GM12878 (cell line): ENCODE results near the gene PAPLN. TPM values are rescaled to one million over a fixed set of nuclear protein-coding genes. Genes with fewer than 3 reads are reported as not detected.

Experiments used
- ATAC-seq: fragments of 200-7000 bp; cut with Tn5 transposase; 3 replicates; pipeline ENCODE4 v1.9.1; 2020; ENCODE audit warnings: mild to moderate bottlenecking, moderate library complexity
- BruUV-seq: library from RNA; stranded (reverse); fragments of 400-500 nt; replicated peaks from 2 replicates; lab custom pipeline; 2021; lab: Mats Ljungman, UMichigan
- CTCF ChIA-PET: fragments of 300-600 bp; sonication (Branson Sonifier 250); formaldehyde crosslinking; extraction: SDS; loops from one replicate; lab custom pipeline; 2021; ENCODE audit warnings: inconsistent platforms; lab: Yijun Ruan, JAX
- POLR2A ChIA-PET: fragments of 350-600 bp; formaldehyde crosslinking; extraction: SDS; loops from one replicate; lab custom pipeline; 2021; ENCODE audit warnings: inconsistent platforms; lab: Charles Lee
- RAD21 ChIA-PET: fragments of 300-600 bp; sonication (Branson Sonifier 250); formaldehyde crosslinking; loops from one replicate; lab custom pipeline; 2023; ENCODE audit warnings: antibody characterized with exemption; ENCODE audit not compliant: unreplicated experiment; lab: Charles Lee
- SMC1A ChIA-PET: fragments of 300-600 bp; sonication (Branson Sonifier 250); formaldehyde crosslinking; loops from one replicate; lab custom pipeline; 2023; ENCODE audit not compliant: unreplicated experiment, uncharacterized antibody; lab: Charles Lee
- DNase-seq: peaks from one replicate; pipeline ENCODE4 v3.0.0-alpha.2; 2011; ENCODE audit warnings: low read depth, low spot score
- FAIRE-seq: peaks from 3 replicates; lab custom pipeline; 2011; peaks lifted over from hg19 to GRCh38; lab: Jason Lieb, UNC
- H2AFZ ChIP-seq: 2 replicates; pipeline ENCODE4 v1.6.0; 2011; ENCODE audit warnings: low read depth, low read length, control low read depth; ENCODE audit not compliant: control insufficient read depth
- H3K27ac ChIP-seq: 2 replicates; pipeline ENCODE4 v1.5.1; 2011; ENCODE audit warnings: control low read depth; ENCODE audit not compliant: control insufficient read depth, insufficient read depth
- H3K27me3 ChIP-seq, 2 experiments: replicated peaks in 1 of 2; 2 replicates each; pipeline versions ENCODE4 v1.6.0 to v1.6.1; 2011; ENCODE audit warnings: low read length in 1 of 2; ENCODE audit not compliant: control insufficient read depth in 2 of 2, insufficient read depth in 2 of 2
- H3K36me3 ChIP-seq, 2 experiments: 2 replicates each; pipeline ENCODE4 v1.5.1; 2011; ENCODE audit warnings: low read length in 1 of 2; ENCODE audit not compliant: control insufficient read depth in 2 of 2, insufficient read depth in 2 of 2
- H3K4me1 ChIP-seq: 2 replicates; pipeline ENCODE4 v1.6.1; 2011; ENCODE audit warnings: mild to moderate bottlenecking, low read length, moderate library complexity, mixed read lengths; ENCODE audit not compliant: control insufficient read depth, insufficient read depth
- H3K4me2 ChIP-seq: 2 replicates; pipeline ENCODE4 v1.6.0; 2011; ENCODE audit warnings: control low read depth; ENCODE audit not compliant: control insufficient read depth, insufficient read depth
- H3K4me3 ChIP-seq: fragments of 200-600 bp; sonication (generic); 2 replicates; pipeline ENCODE4 v1.5.1; 2016
- H3K79me2 ChIP-seq: 2 replicates; pipeline ENCODE4 v1.6.0; 2011; ENCODE audit warnings: low read length; ENCODE audit not compliant: control insufficient read depth, insufficient read depth
- H3K9ac ChIP-seq: 2 replicates; pipeline ENCODE4 v1.8.0; 2011; ENCODE audit warnings: low read length, control low read depth, mixed read lengths; ENCODE audit not compliant: control insufficient read depth, insufficient read depth
- H3K9me3 ChIP-seq: replicated peaks from 3 replicates; pipeline ENCODE4 v1.5.1; 2011; ENCODE audit warnings: mild to moderate bottlenecking, low read length; ENCODE audit not compliant: control insufficient read depth, insufficient read depth
- H4K20me1 ChIP-seq: 2 replicates; pipeline ENCODE4 v1.6.0; 2011; ENCODE audit not compliant: control insufficient read depth, insufficient read depth
- CREB1 ChIP-seq: IDR thresholded peaks from 2 replicates; pipeline ENCODE4 v1.6.1; 2012; ENCODE audit warnings: low read depth, mild to moderate bottlenecking, inconsistent platforms
- DPF2 ChIP-seq: fragments of 450-650 bp; IDR thresholded peaks from 2 replicates; pipeline ENCODE4 v1.6.1; 2017; ENCODE audit warnings: mild to moderate bottlenecking
- EZH2 ChIP-seq: IDR thresholded peaks from 2 replicates; pipeline ENCODE4 v1.6.1; 2012; ENCODE audit warnings: low read depth, mild to moderate bottlenecking, control low read depth, inconsistent platforms, low read length, borderline replicate concordance; ENCODE audit not compliant: control insufficient read depth
- GATAD2B ChIP-seq: fragments of 450-650 bp; conservative IDR thresholded peaks from 2 replicates; pipeline ENCODE4 v1.6.1; 2017; ENCODE audit warnings: low read depth, mild to moderate bottlenecking, moderate library complexity
- HCFC1 ChIP-seq: fragments of 150-350 bp; IDR thresholded peaks from 2 replicates; pipeline ENCODE4 v1.6.1; 2014; ENCODE audit warnings: low read length
- MYB ChIP-seq: fragments of 150-350 bp; IDR thresholded peaks from 2 replicates; pipeline ENCODE4 v1.6.1; 2014; ENCODE audit warnings: mild to moderate bottlenecking, low read depth, low read length, borderline replicate concordance
- NBN ChIP-seq: fragments of 450-650 bp; IDR thresholded peaks from 2 replicates; pipeline ENCODE4 v1.6.1; 2016
- NR2F1 ChIP-seq: fragments of 450-650 bp; conservative IDR thresholded peaks from 2 replicates; pipeline ENCODE4 v1.6.1; 2017; ENCODE audit warnings: mild to moderate bottlenecking
- WRNIP1 ChIP-seq: IDR thresholded peaks from 2 replicates; pipeline ENCODE4 v1.6.1; 2011; ENCODE audit warnings: low read depth, low read length, improper control_type of control experiment, borderline replicate concordance
- YBX1 ChIP-seq: fragments of 450-650 bp; IDR thresholded peaks from 2 replicates; pipeline ENCODE4 v1.6.1; 2016; ENCODE audit warnings: antibody characterized with exemption
- ZBTB4 ChIP-seq: fragments of 450-650 bp; formaldehyde crosslinking; IDR thresholded peaks from 2 replicates; pipeline ENCODE4 v1.4.0; 2022; ENCODE audit warnings: mild to moderate bottlenecking, moderate library complexity
- WGBS: methylation state at CpG from one replicate; pipeline ENCODE4 v1.1.6; 2016; ENCODE audit warnings: low lambda C conversion rate; ENCODE audit not compliant: insufficient replicate concordance, insufficient coverage; ENCODE audit errors: missing lambda C conversion rate; 5-methylcytosine and 5-hydroxymethylcytosine counted together
- in situ Hi-C: fragments of 300-500 bp; cut with MboI; formaldehyde crosslinking; loops from 9 replicates; pipeline ENCODE4 v1.14.3; 2018; ENCODE audit warnings: mixed read lengths
- intact Hi-C: fragments of 100-400 bp; cut with micrococcal nuclease; formaldehyde crosslinking; loops from one replicate; pipeline ENCODE4 v1.14.2; 2022; ENCODE audit not compliant: unreplicated experiment
- polyA plus RNA-seq, 11 experiments: library from polyadenylated mRNA; depleted of rRNA in 4 of 11; unstranded in 6 of 11; stranded (reverse) in 5 of 11; fragments of >200 nt; fragmentation: Nextera tagmentation in 4 of 11; fragmentation: Illumina TruSeq in 1 of 11; extraction: Ambion mirVana in 4 of 11; extraction: Trizol in 1 of 11; gene quantifications; 1 replicate in 1 of 11; 2 replicates in 10 of 11; pipeline versions ENCODE4 v1.2.1 to v1.2.3, GENCODE V29; 2011 to 2016; ENCODE audit warnings: inconsistent platforms in 2 of 11, missing spikeins in 2 of 11, low read depth in 1 of 11
- total RNA-seq, 4 experiments: library from RNA; depleted of rRNA in 3 of 4; stranded (reverse); fragments of >200 nt in 3 of 4; fragmentation: Illumina TruSeq in 1 of 4; extraction: Trizol in 1 of 4; gene quantifications; 2 replicates each; pipeline versions ENCODE4 v1.2.1 to v1.2.3, GENCODE V29; 2013 to 2021
- TF ChIP-seq, protein P1 (sequence below): IDR thresholded peaks from 2 replicates; pipeline ENCODE4 v1.6.1; 2011; ENCODE audit warnings: borderline replicate concordance, low read depth, mild to moderate bottlenecking, moderate library complexity, mixed read lengths, low read length; ENCODE audit not compliant: insufficient read depth; ENCODE audit errors: extremely low read length

The PAPLN gene
- total and polyA plus RNA-seq, 10 of the 15 experiments (the other 5 are each of a cell fraction or from before 2014, with no cell fraction given): 1.8 to 19.8 (median 7.4) TPM

GRCh38 chr14:73285979-73286378 lies 48.7 kb downstream of the PAPLN start:
- Histone ChIP-seq H3K36me3 (peaks cover 7 to 9% of the 10 kb centered on the region in 2 experiments), H3K4me3 (no peak overlapping the region), H3K9ac (no peak overlapping the region), H3K9me3 (no peaks in the 10 kb centered on the region), H2AFZ (no peak overlapping the region), H3K27ac (no peak overlapping the region), H3K4me2 (no peak overlapping the region), H3K79me2 (no peaks in the 10 kb centered on the region), H3K27me3 (no peaks in the 10 kb centered on the region), H3K4me1 (peaks cover 18% of the 10 kb centered on the region), H4K20me1 (no peaks in the 10 kb centered on the region)
- ATAC-seq: no peak
- no peak for TF ChIP-seq NR2F1
- ChIA-PET SMC1A (interaction anchor here (1.2 to 5.9 kb wide), 4 partner anchors 10 to 183 kb away, joined by 3 to 42 read pairs (median 6); no protein-coding TSS in a partner anchor), POLR2A (interaction anchor here (0.6 to 1.5 kb wide), 4 partner anchors 12 to 76 kb away, joined by 3 to 4 read pairs (median 4); no protein-coding TSS in a partner anchor), RAD21 (interaction anchor here (0.6 to 12.0 kb wide), 3 partner anchors 28 to 180 kb away, joined by 4 to 591 read pairs (median 4); partner anchors contain the start of gene NUMB), CTCF (interaction anchor here (0.8 to 1.3 kb wide), 2 partner anchors 11 to 187 kb away, joined by 3 to 8 read pairs; no protein-coding TSS in a partner anchor)
- intact Hi-C loops (no loop called here), in situ Hi-C loops (no loop called here)
- 79% methylated on average over 1 of the region's 1 CpG for WGBS
- no peak for FAIRE-seq
- no peak for DNase-seq
- BruUV-seq: no TSS peak

- Histone ChIP-seq H3K27me3 (no peaks in the 10 kb centered on the region), H3K36me3 (peaks cover 7 to 9% of the 10 kb centered on the region in 2 experiments), H3K4me1 (peaks cover 24% of the 10 kb centered on the region), H3K9ac (no peak overlapping the region), H3K4me3 (no peak overlapping the region), H3K4me2 (no peak overlapping the region), H4K20me1 (no peaks in the 10 kb centered on the region), H3K27ac (no peak overlapping the region), H3K9me3 (no peaks in the 10 kb centered on the region), H2AFZ (no peak overlapping the region), H3K79me2 (no peaks in the 10 kb centered on the region)
- WGBS: 98% methylated on average over 2 of the region's 2 CpGs
- CTCF ChIA-PET: interaction anchor here (1.3 to 3.8 kb wide), 3 partner anchors 55 to 187 kb away, joined by 4 to 17 read pairs (median 8); no protein-coding TSS in a partner anchor
- BruUV-seq: no TSS peak
- ATAC-seq (no peak), DNase-seq (no peak), FAIRE-seq (no peak)
- in situ Hi-C loops (no loop called here), intact Hi-C loops (no loop called here)
- RAD21 ChIA-PET: interaction anchor here (0.6 to 12.0 kb wide), 2 partner anchors 28 to 179 kb away, joined by 4 to 591 read pairs; partner anchors contain the start of gene NUMB
- SMC1A ChIA-PET: interaction anchor here (1.3 to 5.9 kb wide), 5 partner anchors 9 to 182 kb away, joined by 3 to 42 read pairs (median 8); no protein-coding TSS in a partner anchor
- POLR2A ChIA-PET: interaction anchor here (1.5 kb wide), 1 partner anchor 47 kb away, joined by 3 read pairs; no protein-coding TSS in a partner anchor
- TF ChIP-seq DPF2 (no peak), GATAD2B (no peak), EZH2 (no peak), CREB1 (no peak), WRNIP1 (no peak), MYB (no peak), YBX1 (no peak), ZBTB4 (CRISPR knock-in tag) (no peak), NBN (no peak), HCFC1 (no peak)
- TF ChIP-seq, protein P1, sequence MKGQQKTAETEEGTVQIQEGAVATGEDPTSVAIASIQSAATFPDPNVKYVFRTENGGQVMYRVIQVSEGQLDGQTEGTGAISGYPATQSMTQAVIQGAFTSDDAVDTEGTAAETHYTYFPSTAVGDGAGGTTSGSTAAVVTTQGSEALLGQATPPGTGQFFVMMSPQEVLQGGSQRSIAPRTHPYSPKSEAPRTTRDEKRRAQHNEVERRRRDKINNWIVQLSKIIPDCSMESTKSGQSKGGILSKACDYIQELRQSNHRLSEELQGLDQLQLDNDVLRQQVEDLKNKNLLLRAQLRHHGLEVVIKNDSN: no peak
Measured at GRCh38 chr14:73286598-73286997, 49.3 kb downstream of the PAPLN start.
